ENCODE results near the gene CRAMP1. TPM values are rescaled to one million over a fixed set of nuclear protein-coding genes. Genes with fewer than 3 reads are reported as not detected.

The CRAMP1 gene
- total RNA-seq, 3 donors from 2014 or later, result 15.7 to 27.4 (median 20.6) TPM

DNA sequence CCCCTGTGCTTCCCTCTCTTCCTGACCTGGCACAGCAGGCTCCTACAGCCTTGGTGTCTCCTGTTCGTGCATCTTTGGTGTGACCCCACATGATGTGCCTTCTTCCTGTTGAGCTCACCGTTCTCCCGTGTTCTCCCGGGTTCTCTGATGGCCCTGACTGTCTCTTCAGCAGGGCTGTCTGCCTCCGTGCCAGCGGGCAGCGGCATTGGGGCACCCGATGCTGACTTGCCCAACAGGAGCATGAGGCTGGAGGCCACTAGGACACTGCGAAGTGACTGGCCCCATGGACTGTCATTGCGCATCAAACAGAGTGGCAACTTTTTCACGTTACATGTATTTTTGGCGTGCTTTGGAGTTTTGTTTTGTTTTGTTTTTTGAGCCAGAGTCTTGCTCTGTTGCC is 22.4 kb downstream of the CRAMP1 start:
- intact Hi-C loops (cut with DNase I, micrococcal nuclease), result no loop called here
- Histone ChIP-seq H3K36me3 (ENCODE audit: low read depth) (peaks cover 14% of the 10 kb centered on the region), H3K9me3 (no peaks in the 10 kb centered on the region), H3K4me3 (no peak overlapping the region), H3K4me1 (ENCODE audit: low read depth) (no peaks in the 10 kb centered on the region)
- ATAC-seq (no peak), DNase-seq (no peak)
- TF ChIP-seq, protein P1, sequence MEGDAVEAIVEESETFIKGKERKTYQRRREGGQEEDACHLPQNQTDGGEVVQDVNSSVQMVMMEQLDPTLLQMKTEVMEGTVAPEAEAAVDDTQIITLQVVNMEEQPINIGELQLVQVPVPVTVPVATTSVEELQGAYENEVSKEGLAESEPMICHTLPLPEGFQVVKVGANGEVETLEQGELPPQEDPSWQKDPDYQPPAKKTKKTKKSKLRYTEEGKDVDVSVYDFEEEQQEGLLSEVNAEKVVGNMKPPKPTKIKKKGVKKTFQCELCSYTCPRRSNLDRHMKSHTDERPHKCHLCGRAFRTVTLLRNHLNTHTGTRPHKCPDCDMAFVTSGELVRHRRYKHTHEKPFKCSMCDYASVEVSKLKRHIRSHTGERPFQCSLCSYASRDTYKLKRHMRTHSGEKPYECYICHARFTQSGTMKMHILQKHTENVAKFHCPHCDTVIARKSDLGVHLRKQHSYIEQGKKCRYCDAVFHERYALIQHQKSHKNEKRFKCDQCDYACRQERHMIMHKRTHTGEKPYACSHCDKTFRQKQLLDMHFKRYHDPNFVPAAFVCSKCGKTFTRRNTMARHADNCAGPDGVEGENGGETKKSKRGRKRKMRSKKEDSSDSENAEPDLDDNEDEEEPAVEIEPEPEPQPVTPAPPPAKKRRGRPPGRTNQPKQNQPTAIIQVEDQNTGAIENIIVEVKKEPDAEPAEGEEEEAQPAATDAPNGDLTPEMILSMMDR (IDR thresholded peaks at IDR 0.05), result no peak

DNA sequence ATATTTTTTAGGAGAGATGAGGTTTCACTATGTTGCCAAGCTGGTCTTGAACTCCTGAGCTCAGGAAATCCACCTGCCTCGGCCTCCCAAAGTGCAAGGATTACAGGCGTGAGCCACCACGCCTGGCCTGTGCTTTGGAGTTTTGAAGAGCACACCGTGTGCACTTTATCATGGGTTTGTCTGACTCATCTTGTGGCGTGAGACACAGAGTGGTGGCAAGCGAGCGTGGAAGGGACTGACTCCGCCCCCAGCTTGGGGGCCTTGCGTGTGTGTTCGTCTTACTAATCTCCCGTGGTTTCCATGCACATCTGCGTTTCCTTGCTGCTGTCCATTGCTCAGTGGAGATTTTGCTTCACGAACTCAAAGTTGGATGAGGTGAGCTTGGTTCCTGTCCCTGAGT is 22.9 kb downstream of the CRAMP1 start:
- ATAC-seq (no peak), DNase-seq (no peak)
- intact Hi-C loops (cut with DNase I, micrococcal nuclease), result no loop called here
- Histone ChIP-seq H3K4me3 (no peak overlapping the region), H3K4me1 (ENCODE audit: low read depth) (no peaks in the 10 kb centered on the region), H3K9me3 (no peaks in the 10 kb centered on the region), H3K36me3 (ENCODE audit: low read depth) (peaks cover 14% of the 10 kb centered on the region)
- TF ChIP-seq, protein P1 (IDR thresholded peaks at IDR 0.05), result no peak

DNA sequence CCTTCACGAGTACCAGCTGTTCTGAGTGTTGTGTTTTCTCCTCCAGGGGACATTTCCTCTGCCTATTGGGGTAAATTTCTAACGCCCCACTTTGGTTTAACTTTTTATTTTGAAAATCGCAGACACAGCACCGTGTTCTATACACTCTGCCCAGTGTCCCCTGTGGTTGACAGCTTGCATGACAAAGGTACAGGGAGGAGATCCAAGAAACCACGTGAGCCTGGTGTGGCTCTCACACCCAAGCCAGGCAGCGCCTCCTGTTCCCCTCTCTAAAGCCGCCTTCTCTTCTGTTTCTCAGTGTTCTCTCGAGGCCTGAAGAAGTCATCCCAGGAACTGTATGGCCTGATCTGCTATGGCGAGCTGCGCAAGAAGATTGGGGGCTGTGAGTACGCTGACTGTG is 25.4 kb downstream of the CRAMP1 start:
- intact Hi-C loops (cut with DNase I, micrococcal nuclease), result no loop called here
- Histone ChIP-seq H3K9me3 (no peaks in the 10 kb centered on the region), H3K4me3 (no peak overlapping the region), H3K4me1 (ENCODE audit: low read depth) (no peaks in the 10 kb centered on the region), H3K36me3 (ENCODE audit: low read depth) (peaks cover 10% of the 10 kb centered on the region)
- ATAC-seq (no peak), DNase-seq (no peak)
- TF ChIP-seq, protein P1 (IDR thresholded peaks at IDR 0.05), result no peak

DNA sequence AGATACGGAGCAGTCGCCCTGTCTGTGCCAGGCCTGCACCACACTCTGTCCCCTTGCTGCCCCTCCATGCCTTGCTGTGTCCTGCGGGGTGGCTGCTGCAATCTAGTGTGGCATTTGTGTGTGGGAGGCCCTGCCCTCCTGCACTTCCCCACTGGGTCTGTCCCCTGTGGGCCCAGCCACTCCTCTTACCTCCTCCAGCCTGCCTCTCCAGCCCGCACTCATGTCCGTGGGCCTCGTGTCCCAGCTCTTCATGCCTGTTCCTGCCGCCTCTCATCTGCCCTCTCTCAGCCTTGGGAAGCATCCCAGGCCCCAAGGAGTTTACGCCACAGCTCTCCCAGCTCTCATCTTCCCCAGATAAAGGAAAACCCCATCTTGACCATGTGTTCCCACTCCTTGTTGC is 26.6 kb downstream of the CRAMP1 start:
- Histone ChIP-seq H3K4me1 (ENCODE audit: low read depth) (no peaks in the 10 kb centered on the region), H3K4me3 (no peak overlapping the region), H3K36me3 (ENCODE audit: low read depth) (peaks cover 7% of the 10 kb centered on the region), H3K9me3 (no peaks in the 10 kb centered on the region)
- ATAC-seq (no peak), DNase-seq (no peak)
- intact Hi-C loops (cut with DNase I, micrococcal nuclease), result no loop called here
- TF ChIP-seq, protein P1 (IDR thresholded peaks at IDR 0.05), result no peak

DNA sequence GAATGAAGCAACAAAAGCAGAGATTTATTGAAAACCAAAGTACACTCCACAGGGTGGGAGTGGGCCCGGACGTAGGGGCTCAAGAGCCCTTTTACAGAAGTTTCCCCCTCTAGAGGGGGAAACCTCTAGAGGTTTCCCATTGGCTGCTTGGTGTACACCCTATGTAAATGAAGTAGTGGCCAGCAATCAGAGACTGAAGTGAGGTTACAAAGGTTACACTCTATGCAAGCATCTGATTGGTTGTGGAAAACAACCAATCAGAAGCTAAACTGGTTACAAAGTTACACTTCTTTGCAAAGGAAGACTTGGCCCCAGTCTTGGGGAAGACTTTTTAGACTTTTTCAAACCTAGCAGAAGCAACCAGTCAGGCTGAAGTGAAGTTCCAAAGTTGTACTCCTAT is 27.1 kb downstream of the CRAMP1 start:
- Histone ChIP-seq H3K4me3 (no peak overlapping the region), H3K4me1 (ENCODE audit: low read depth) (no peaks in the 10 kb centered on the region), H3K9me3 (no peaks in the 10 kb centered on the region), H3K36me3 (ENCODE audit: low read depth) (peaks cover 10% of the 10 kb centered on the region)
- intact Hi-C loops (cut with DNase I, micrococcal nuclease), result no loop called here
- DNase-seq (no peak), ATAC-seq (no peak)
- TF ChIP-seq, protein P1 (IDR thresholded peaks at IDR 0.05), result no peak

DNA sequence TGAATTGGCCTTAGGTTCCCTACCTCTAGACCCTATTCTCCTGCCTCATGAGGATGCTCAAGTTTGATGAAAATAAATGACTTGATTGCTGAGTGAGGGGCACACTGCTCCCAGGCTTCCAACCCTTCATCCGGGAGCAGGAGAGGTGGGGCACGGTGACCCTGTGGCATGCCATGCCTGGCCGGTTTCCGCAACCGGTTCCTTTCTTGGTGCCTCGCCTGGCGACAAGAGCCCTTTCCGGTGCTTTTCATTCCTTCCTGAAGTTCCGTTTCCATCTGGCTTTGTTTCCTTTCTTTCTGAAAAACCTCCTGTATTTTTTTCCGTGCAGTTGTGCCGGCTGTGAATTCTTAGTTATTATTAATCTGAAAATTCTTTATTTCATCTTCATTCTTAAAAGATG is 27.7 kb downstream of the CRAMP1 start:
- ATAC-seq (no peak), DNase-seq (no peak)
- intact Hi-C loops (cut with DNase I, micrococcal nuclease), result no loop called here
- Histone ChIP-seq H3K9me3 (no peaks in the 10 kb centered on the region), H3K4me3 (no peak overlapping the region), H3K36me3 (ENCODE audit: low read depth) (peaks cover 11% of the 10 kb centered on the region), H3K4me1 (ENCODE audit: low read depth) (no peaks in the 10 kb centered on the region)
- TF ChIP-seq, protein P1 (IDR thresholded peaks at IDR 0.05), result no peak

All from mucosa of descending colon (tissue), 3 donors.